Measurements from ENCODE around the gene RAI1.

- TF ChIP-seq CTCF (conservative IDR thresholded peaks at IDR 0.05) (no peak), EZH2 (IDR thresholded peaks at IDR 0.05; ENCODE audit: low read depth) (no peak)
Observed at GRCh38 chr17:17823433-17824118, 142.3 kb downstream of the RAI1 start.

Data from PC-9 (cell line).